A673 (cell line): ENCODE results near the gene HPS6.

Experiments used
- EZH2 ChIP-seq: fragments of 200-600 bp; sonication (generic); IDR thresholded peaks from 2 replicates; pipeline ENCODE4 v1.6.1; 2017; ENCODE audit warnings: borderline replicate concordance, low read depth, mild to moderate bottlenecking, mixed read lengths, antibody characterized with exemption, low read length; ENCODE audit not compliant: poor library complexity, severe bottlenecking
- TF ChIP-seq, protein P1 (sequence below): fragments of 300-800, 200-600 bp; sonication (generic); conservative IDR thresholded peaks from 2 replicates; pipeline ENCODE4 v1.5.1; 2017; ENCODE audit warnings: low read depth, mild to moderate bottlenecking, antibody characterized with exemption, low read length, moderate library complexity, mixed read lengths

DNA sequence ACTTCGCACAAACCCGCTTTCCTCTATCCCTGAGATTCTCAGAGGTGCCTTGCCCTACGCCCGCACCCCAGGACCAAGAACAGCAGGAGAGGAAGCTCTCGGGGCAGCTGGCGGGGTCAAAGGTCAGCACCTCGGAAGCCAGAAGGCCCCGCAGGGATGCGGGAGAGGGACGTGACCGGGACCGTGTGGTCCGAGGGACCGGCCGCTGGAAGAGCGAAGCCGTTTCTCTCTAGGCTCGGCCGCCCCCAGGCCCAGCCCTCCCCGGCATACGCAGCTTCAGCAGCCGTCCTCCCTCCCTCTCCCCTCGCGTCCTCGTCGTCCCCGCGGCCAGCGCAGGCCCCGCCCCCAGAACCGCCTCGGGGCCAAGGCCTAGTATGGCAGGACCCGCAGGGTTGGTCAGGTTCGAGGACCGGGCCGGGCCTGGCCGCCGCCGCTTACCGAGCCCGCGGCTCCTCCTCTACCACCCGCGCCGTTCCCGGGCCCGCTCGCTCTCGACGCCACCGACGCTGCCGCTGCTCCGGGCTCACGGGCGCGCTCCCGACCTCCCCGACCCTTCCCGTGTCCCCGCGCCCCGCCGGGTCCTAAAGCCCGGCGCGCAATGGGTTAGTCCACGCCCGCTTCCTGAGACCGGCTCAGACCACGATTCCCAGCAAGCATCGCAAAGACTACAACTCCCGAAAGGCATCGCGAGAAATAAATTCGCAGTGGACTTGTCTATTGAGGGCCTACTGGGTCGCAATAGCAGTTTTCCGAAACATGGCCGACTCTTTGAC lies 9.3 kb upstream of the HPS6 start, which contains the start of gene ARMH3:
- TF ChIP-seq, protein P1, sequence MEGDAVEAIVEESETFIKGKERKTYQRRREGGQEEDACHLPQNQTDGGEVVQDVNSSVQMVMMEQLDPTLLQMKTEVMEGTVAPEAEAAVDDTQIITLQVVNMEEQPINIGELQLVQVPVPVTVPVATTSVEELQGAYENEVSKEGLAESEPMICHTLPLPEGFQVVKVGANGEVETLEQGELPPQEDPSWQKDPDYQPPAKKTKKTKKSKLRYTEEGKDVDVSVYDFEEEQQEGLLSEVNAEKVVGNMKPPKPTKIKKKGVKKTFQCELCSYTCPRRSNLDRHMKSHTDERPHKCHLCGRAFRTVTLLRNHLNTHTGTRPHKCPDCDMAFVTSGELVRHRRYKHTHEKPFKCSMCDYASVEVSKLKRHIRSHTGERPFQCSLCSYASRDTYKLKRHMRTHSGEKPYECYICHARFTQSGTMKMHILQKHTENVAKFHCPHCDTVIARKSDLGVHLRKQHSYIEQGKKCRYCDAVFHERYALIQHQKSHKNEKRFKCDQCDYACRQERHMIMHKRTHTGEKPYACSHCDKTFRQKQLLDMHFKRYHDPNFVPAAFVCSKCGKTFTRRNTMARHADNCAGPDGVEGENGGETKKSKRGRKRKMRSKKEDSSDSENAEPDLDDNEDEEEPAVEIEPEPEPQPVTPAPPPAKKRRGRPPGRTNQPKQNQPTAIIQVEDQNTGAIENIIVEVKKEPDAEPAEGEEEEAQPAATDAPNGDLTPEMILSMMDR = no peak
- TF ChIP-seq EZH2 = no peak
